Measurements from ENCODE around the gene CMIP.

GRCh38 chr16:81505011-81505661 is 60.5 kb downstream of the CMIP start:
- no peak for TF ChIP-seq CTCF (IDR thresholded peaks at IDR 0.05)
- no peak for TF ChIP-seq POLR2A (IDR thresholded peaks at IDR 0.05)
